HG02870 (cell line): ENCODE measurements around the gene OSBPL5.

ENCODE experiments used
- ATAC-seq: cut with Tn5 transposase; IDR thresholded peaks from one replicate; pipeline ENCODE4 v1.9.1; 2021; ENCODE audit warnings: mild to moderate bottlenecking, moderate library complexity; ENCODE audit not compliant: unreplicated experiment

The OSBPL5 gene

GRCh38 chr11:3150726-3151125 lies 14.4 kb downstream of the OSBPL5 start:
- ATAC-seq: no peak

- no peak for ATAC-seq
Observed at GRCh38 chr11:3149852-3150188, 15.3 kb downstream of the OSBPL5 start.

- ATAC-seq: no peak
Observed at GRCh38 chr11:3148990-3149851, 15.9 kb downstream of the OSBPL5 start.

GRCh38 chr11:3148255-3148989 lies 16.7 kb downstream of the OSBPL5 start:
- ATAC-seq: no peak

GRCh38 chr11:3147626-3148025 lies 17.5 kb downstream of the OSBPL5 start:
- ATAC-seq: no peak

- no peak for ATAC-seq
Observed at GRCh38 chr11:3147257-3147619, 17.9 kb downstream of the OSBPL5 start.

- ATAC-seq: no peak
Observed at GRCh38 chr11:3146612-3147256, 18.4 kb downstream of the OSBPL5 start.

- no peak for ATAC-seq
Observed at GRCh38 chr11:3145206-3145520, 19.9 kb downstream of the OSBPL5 start.

- ATAC-seq: no peak
Observed at GRCh38 chr11:3144296-3145205, 20.6 kb downstream of the OSBPL5 start.

- ATAC-seq: no peak
Observed at GRCh38 chr11:3143136-3143880, 21.8 kb downstream of the OSBPL5 start.

GRCh38 chr11:3140291-3140603 lies 24.9 kb downstream of the OSBPL5 start:
- no peak for ATAC-seq

GRCh38 chr11:3139481-3140290 lies 25.4 kb downstream of the OSBPL5 start:
- no peak for ATAC-seq

GRCh38 chr11:3139086-3139440 lies 26.0 kb downstream of the OSBPL5 start:
- no peak for ATAC-seq

- ATAC-seq: no peak
Observed at GRCh38 chr11:3138178-3139085, 26.7 kb downstream of the OSBPL5 start.

GRCh38 chr11:3137486-3138177 lies 27.5 kb downstream of the OSBPL5 start:
- ATAC-seq: no peak

- ATAC-seq: no peak
Observed at GRCh38 chr11:3136546-3137455, 28.3 kb downstream of the OSBPL5 start.
